Skin of body (tissue), 2 donors: Measurements from ENCODE around the gene NNAT. TPM values are rescaled to one million over a fixed set of nuclear protein-coding genes. Genes with fewer than 3 reads are reported as not detected.

ENCODE experiments used
- DNase-seq: peaks from one replicate; lab custom pipeline; 2025; lab: John Stamatoyannopoulos, UW
- total RNA-seq: library from RNA; depleted of rRNA; stranded (reverse); fragments of >200 nt; gene quantifications from one replicate; pipeline ENCODE4 v1.2.3, GENCODE V29; 2014

NNAT gene
- total RNA-seq, 1 donor from 2014 or later = 22.0 TPM

- DNase-seq = no peak
Measured at GRCh38 chr20:37565134-37565811, 44.2 kb downstream of the NNAT start.

DNA sequence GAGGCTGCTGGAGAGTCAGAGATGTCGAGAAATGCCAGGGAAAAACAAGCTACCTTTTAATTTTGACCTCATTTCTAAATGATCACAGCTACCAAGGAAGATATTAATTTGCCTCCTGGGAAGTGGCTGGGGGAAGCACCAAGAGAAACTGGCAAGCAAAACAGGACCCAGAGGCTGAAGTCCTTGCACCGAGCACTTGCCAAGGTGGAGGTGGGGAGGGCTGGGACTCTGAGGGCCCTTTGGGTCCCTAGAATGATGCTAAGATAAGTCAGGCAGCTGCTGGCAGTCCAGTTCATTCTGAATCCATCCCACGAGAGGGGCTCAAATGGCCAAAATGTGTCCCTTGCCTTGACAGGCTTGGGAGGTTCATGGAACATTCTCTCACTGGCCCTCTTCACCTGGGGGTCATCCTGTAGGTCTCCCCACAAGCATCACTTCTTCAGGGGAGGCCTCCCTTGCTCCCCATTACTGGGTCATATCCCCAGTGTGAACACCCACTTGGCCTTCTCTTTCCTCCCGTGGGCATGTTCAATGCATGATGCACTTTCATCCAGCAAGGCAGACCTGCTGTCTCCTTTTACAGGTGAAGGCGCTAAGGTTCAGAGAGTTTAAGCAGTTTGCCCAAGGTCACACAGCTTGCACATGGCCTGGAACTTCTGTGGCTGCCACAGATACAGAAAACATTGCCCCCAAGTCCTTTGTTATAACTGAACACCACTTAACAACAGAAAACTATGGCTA is 45.7 kb downstream of the NNAT start:
- DNase-seq = no peak

- no peak for DNase-seq
Measured at GRCh38 chr20:37567331-37567665, 46.2 kb downstream of the NNAT start.

DNA sequence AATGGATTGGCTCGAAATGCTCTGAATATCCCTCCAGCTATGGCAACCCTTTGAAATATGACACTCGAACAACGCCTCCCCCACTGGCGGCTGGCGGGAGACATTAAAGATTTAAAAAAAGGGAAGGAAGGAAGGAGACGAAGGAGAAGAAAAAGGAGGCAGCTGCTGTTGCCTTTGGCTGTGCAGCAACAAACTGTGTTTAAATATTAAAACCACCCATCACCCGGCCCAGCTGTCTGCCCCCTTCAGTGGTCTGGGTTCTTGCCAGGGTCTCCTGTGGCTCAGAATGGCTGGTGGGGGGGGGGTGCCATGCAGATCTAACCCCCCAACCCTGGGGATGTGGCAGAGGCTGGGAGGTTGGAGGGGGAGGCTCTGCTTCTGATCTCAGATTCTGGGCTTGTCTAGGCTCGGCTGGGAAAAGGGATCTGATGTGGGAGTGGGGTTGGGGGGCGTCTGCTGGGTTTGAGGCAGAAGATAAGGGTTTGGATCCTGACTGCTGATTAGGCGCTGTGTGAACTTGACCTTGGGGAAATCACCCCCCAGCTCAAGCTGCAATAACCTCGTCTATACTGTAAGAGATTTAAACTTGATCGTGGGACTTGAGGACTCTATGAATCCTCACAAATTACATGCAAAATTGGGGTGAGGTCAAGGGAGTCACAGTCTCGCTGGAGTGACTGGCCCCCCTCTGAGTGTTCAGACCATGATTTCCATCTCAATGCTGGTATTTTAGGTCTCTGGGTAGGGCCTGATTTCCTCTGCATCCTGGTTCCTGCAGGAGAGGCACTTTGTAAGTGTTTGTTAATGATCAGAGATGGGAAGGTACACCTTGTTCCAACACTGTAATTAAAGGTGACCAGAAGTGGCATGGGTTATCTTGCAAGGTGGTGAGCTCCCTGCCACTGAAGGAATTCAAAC is 46.9 kb downstream of the NNAT start:
- DNase-seq = no peak

- no peak for DNase-seq
Measured at GRCh38 chr20:37570419-37570818, 49.4 kb downstream of the NNAT start.

- no peak for DNase-seq
Measured at GRCh38 chr20:37571033-37571432, 50.0 kb downstream of the NNAT start.

Other genes with a start within 250 kb of the NNAT start
- gene MANBAL, start 231.6 kb upstream of the NNAT start, total RNA-seq = 17.8 TPM
- 16.8 TPM for gene SRC, start 175.1 kb upstream of the NNAT start, total RNA-seq
- 51.9 TPM for gene BLCAP, start 6.6 kb downstream of the NNAT start, total RNA-seq
- 25.7 TPM for gene CTNNBL1, start 172.8 kb downstream of the NNAT start, total RNA-seq